GM12891 (cell line): Measurements from ENCODE around the gene E2F2.

Source experiments
- POLR2A ChIP-seq: IDR thresholded peaks from 2 replicates; pipeline ENCODE4 v1.6.1; 2011; ENCODE audit warnings: low read depth, low read length, control low read depth
- POLR2AphosphoS5 ChIP-seq: IDR thresholded peaks from 2 replicates; pipeline ENCODE4 v1.6.1; 2011; ENCODE audit warnings: low read depth, low read length, control low read depth
- SPI1 ChIP-seq: IDR thresholded peaks from 2 replicates; pipeline ENCODE4 v1.6.1; 2011; ENCODE audit warnings: low read depth, low read length, control low read depth

GRCh38 chr1:23460519-23460918, 70.5 kb downstream of the E2F2 start:
- TF ChIP-seq POLR2AphosphoS5 (no peak), POLR2A (no peak), SPI1 (no peak)
